WI38 (cell line): Measurements from ENCODE around the gene PAX2.

Experiments
- H3K4me3 ChIP-seq: 2 replicates; pipeline ENCODE4 v1.5.1; 2011; ENCODE audit warnings: low read depth, mild to moderate bottlenecking, control low read depth, low read length
- CTCF ChIP-seq: IDR thresholded peaks from 2 replicates; pipeline ENCODE4 v1.5.1; 2012; ENCODE audit warnings: low read depth, mild to moderate bottlenecking, control low read depth, low read length

PAX2 gene

DNA sequence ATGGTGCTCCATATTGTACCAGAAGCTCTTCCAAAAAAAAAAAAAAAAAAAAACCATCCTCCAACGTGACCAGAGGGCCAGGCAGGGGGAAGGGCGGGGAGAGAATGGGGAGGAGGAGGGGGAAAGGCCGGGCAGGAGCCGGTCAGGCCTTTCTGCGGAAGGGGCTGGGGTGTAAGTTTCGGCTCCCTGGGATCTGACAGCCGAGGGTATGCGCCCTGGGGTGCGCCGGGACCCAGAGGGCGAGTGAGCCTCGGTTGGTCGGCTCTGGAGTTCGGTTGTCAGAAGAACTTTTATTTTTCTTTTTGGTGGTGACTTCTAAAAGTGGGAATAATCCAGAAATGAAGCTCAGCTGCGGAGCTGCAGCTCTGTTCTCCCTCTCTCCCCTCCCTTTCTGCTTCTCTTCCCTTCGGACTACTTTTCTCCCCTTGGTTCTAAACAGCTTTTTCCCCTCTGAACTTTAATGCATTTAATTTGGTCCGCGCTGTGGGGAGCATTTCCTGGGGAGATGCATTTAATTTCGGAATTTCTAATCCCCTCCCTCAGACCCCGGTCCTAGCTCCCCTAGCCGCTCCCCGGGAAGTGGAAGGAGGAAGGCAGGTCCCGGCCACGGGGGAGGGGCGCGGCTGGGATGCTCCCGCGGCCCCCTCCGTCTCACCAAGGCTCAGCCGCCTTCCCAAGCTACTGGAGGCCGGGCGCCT lies 3.9 kb upstream of the PAX2 start:
- TF ChIP-seq CTCF = no peak
- H3K4me3 ChIP-seq = no peak overlapping the region

DNA sequence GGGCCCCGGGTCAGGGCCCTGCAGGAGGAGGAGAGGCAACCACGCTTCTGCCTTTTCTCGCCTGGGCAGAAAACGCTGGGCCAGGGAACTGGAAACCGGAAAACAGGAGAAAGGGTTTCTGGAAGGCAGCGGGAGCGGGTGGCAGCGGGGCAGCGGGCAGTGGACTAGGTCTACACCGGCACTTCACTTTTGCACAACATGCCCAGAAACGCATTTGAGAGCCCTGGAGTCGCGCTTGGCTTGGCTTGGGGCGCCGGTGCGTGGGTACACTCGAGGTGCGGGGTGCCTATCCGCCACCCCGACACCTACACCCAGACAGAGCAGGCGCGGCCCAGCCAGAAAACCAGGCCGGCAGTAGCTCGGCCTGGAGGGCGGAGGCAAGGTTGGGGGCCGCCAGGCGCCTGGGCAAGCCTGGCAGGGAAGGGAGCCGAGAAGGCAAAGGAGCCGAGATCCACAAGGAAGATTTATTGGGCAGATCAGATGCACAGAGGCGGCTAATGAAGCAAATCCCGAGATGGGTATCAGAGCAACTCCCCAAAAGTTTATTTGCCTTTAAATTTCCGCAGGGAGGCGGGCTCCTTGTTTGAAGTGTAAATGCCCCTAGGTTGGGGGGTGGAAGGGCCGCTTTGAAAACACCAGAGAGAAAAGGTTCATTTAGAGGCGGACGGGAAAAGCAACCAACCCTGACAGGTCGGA lies 3.2 kb upstream of the PAX2 start:
- no peak overlapping the region for H3K4me3 ChIP-seq
- no peak for TF ChIP-seq CTCF

GRCh38 chr10:100742936-100743335 lies 2.4 kb upstream of the PAX2 start:
- TF ChIP-seq CTCF = no peak
- no peak overlapping the region for H3K4me3 ChIP-seq

DNA sequence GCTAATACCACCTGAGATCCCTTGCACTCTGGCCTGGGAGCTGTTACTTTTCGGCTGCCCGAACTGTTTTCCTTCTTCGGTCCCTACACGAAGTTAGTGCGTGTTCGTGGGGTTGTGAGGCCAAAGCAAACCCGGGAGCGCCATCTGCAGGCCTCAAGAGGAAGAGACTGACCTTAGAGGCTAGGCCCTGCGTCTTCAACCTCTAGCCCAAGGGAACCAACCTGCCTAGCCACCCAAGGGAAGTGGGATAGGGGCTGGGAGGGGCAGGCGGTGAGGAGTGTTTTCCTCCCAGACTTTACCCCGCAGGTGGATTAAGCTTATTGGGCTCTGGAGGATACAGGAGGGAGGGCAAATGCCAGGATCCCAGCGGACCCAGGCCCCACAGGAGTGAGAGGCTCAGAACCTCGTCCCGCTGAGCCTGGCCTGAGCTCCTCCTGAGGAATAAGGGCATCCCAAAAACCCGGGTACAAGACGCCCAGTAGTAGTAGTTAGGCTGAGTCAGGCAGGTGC lies 1.7 kb upstream of the PAX2 start:
- no peak overlapping the region for H3K4me3 ChIP-seq
- TF ChIP-seq CTCF = peak; percentile 16; the same call in 1 of the 2 replicates

DNA sequence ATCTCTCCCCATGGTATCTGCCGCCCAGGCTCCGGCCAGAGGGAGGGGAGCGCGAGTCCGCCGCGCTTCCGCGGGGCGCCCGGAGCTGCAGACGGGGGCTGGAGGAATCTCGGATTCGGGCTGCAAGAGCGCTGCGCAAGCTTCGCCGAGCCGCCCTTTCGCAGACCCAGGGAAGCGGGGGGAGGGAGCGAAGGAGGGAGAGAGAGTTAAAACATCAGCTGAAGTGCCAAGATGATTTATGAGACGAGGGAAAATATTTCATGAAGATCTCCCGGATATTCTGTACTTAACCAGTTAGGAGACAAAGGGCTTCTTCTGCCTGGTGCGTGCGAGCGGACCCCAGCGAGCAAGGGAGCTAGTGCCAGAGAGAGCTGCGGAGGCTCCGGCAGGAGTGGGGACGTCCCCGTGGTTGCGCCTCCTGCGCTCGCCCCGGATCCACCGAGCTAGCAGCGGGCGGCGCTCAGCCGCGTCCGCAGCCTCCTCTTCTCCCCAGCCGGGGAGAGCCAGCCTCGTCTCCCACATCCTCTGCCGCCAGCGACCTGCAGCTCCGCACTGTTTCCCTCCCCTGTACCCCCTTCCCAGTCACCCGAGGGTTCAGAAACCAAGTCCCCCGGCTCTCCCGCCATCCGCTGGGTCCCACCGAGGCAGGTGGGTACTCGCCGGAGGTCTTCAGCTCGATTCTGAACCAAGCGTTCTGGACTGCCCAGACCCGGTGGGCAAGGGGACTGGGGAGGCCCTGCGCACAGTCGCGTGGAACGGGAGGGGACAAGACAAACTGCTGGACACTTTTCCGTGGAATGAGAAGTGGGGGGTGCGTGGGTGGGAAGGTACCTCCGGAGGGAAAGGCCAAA lies 1.0 kb upstream of the PAX2 start:
- no peak overlapping the region for H3K4me3 ChIP-seq
- no peak for TF ChIP-seq CTCF

GRCh38 chr10:100745882-100746783 lies 751 bp downstream of the PAX2 start:
- no peak for TF ChIP-seq CTCF
- H3K4me3 ChIP-seq = no peak overlapping the region
